Stimulated activated effector memory CD8-positive, alpha-beta T cell treated with anti-CD3 and anti-CD28 coated beads, Interleukin-12 subunit alpha, Interleukin-12 subunit beta, amount 100 ng/mL, for 72 hours (primary cell): ENCODE measurements around the gene SIRT6.
"Not testable (repeated sequence)": the region's sequence is repeated elsewhere in the genome, so short reads cannot be mapped to it uniquely, and the experiment has no call there.

Source experiments
- ATAC-seq: fragments of 150-1000 bp; cut with Tn5 transposase; 2 replicates; pipeline ENCODE4 v1.10.0; 2021
- DNase-seq, 2 donors: peaks; one replicate each; pipeline ENCODE4 v3.0.0; 2021 to 2022; ENCODE audit warnings: low spot score in 2 of 2
- H3K27ac Mint-ChIP-seq: one replicate; pipeline ENCODE4 v1.8.0; 2022; ENCODE audit warnings: mild to moderate bottlenecking, mixed read lengths
- H3K36me3 Mint-ChIP-seq: one replicate; pipeline ENCODE4 v1.8.0; 2022; ENCODE audit warnings: mild to moderate bottlenecking, mixed read lengths
- H3K4me1 Mint-ChIP-seq: one replicate; pipeline ENCODE4 v1.8.0; 2022; ENCODE audit warnings: mixed read lengths
- H3K4me3 Mint-ChIP-seq: one replicate; pipeline ENCODE4 v1.8.0; 2022; ENCODE audit warnings: mild to moderate bottlenecking, mixed read lengths
- H3K9me3 Mint-ChIP-seq: one replicate; pipeline ENCODE4 v1.8.0; 2022; ENCODE audit warnings: mixed read lengths

The SIRT6 gene

GRCh38 chr19:4182084-4182810 lies at the start of gene SIRT6, which contains the start of gene ANKRD24:
TSS of gene SIRT6 (minus strand) at chr19:4182563. CDS start at chr19:4182539, 24 bp downstream.
TSS of gene ANKRD24 (plus strand) at chr19:4182689. CDS start at chr19:4186426, 3,737 bp downstream.
- Mint-ChIP-seq H3K4me3 (peak within 1 kb of the TSS; percentile 98), H3K4me1 (peaks cover 52% of the 10 kb centered on the region), H3K9me3 (no peaks in the 10 kb centered on the region), H3K36me3 (peaks cover 48% of the 10 kb centered on the region), H3K27ac (peak within 1 kb of the TSS; percentile 98)
- DNase-seq: peak; percentile 90 to 97
- peak; percentile 90 for ATAC-seq

- H3K4me1 Mint-ChIP-seq, H3K36me3 Mint-ChIP-seq, H3K27ac Mint-ChIP-seq, H3K4me3 Mint-ChIP-seq, H3K9me3 Mint-ChIP-seq, DNase-seq, ATAC-seq: not testable (repeated sequence)
These were observed 49.8 kb upstream of the SIRT6 start for GRCh38 chr19:4232139-4232538.

- not testable (repeated sequence) for H3K36me3 Mint-ChIP-seq, H3K9me3 Mint-ChIP-seq, ATAC-seq, H3K27ac Mint-ChIP-seq, DNase-seq, H3K4me1 Mint-ChIP-seq, H3K4me3 Mint-ChIP-seq
These were observed 49.2 kb upstream of the SIRT6 start for GRCh38 chr19:4231521-4231920.

- DNase-seq, H3K4me1 Mint-ChIP-seq, H3K9me3 Mint-ChIP-seq, H3K27ac Mint-ChIP-seq, H3K36me3 Mint-ChIP-seq, H3K4me3 Mint-ChIP-seq, ATAC-seq: not testable (repeated sequence)
These were observed 47.9 kb upstream of the SIRT6 start for GRCh38 chr19:4230237-4230636.

GRCh38 chr19:4229179-4229931 lies 47.0 kb upstream of the SIRT6 start, which contains the start of gene EBI3:
TSS of gene EBI3 (plus strand) at chr19:4229523. CDS start at chr19:4229551, 28 bp downstream.
- DNase-seq: peak; percentile 47 to 89
- Mint-ChIP-seq H3K36me3 (peaks cover 8% of the 10 kb centered on the region), H3K4me1 (peaks cover 7% of the 10 kb centered on the region), H3K27ac (no peak within 1 kb of the TSS), H3K4me3 (no peak within 1 kb of the TSS), H3K9me3 (no peaks in the 10 kb centered on the region)
- peak; percentile 93 for ATAC-seq

- Mint-ChIP-seq H3K27ac (no peak overlapping the region), H3K36me3 (peaks cover 7% of the 10 kb centered on the region), H3K4me3 (no peak overlapping the region), H3K9me3 (no peaks in the 10 kb centered on the region), H3K4me1 (peaks cover 7% of the 10 kb centered on the region)
- no peak for DNase-seq
- ATAC-seq: no peak
These were observed 46.4 kb upstream of the SIRT6 start for GRCh38 chr19:4228765-4229178.

GRCh38 chr19:4227771-4228170 lies 45.4 kb upstream of the SIRT6 start:
- DNase-seq: no peak
- Mint-ChIP-seq H3K4me1 (no peaks in the 10 kb centered on the region), H3K36me3 (no peaks in the 10 kb centered on the region), H3K9me3 (no peaks in the 10 kb centered on the region), H3K4me3 (no peak overlapping the region), H3K27ac (no peak overlapping the region)
- ATAC-seq: no peak

- ATAC-seq (no peak), DNase-seq (no peak)
- no peaks in the 10 kb centered on the region for H3K4me1 Mint-ChIP-seq
- no peaks in the 10 kb centered on the region for H3K36me3 Mint-ChIP-seq
- no peaks in the 10 kb centered on the region for H3K9me3 Mint-ChIP-seq
- H3K27ac Mint-ChIP-seq: no peak overlapping the region
- no peak overlapping the region for H3K4me3 Mint-ChIP-seq
These were observed 43.5 kb upstream of the SIRT6 start for GRCh38 chr19:4225885-4226284.

GRCh38 chr19:4224470-4224869 lies 42.1 kb upstream of the SIRT6 start:
- Mint-ChIP-seq H3K36me3 (no peaks in the 10 kb centered on the region), H3K27ac (no peak overlapping the region), H3K4me3 (no peak overlapping the region), H3K4me1 (no peaks in the 10 kb centered on the region), H3K9me3 (no peaks in the 10 kb centered on the region)
- no peak for DNase-seq
- no peak for ATAC-seq

- no peaks in the 10 kb centered on the region for H3K36me3 Mint-ChIP-seq
- no peaks in the 10 kb centered on the region for H3K4me1 Mint-ChIP-seq
- no peaks in the 10 kb centered on the region for H3K9me3 Mint-ChIP-seq
- DNase-seq (no peak), ATAC-seq (no peak)
- no peak overlapping the region for H3K4me3 Mint-ChIP-seq
- H3K27ac Mint-ChIP-seq: no peak overlapping the region
These were observed 37.8 kb upstream of the SIRT6 start for GRCh38 chr19:4220188-4220587.

GRCh38 chr19:4218523-4218922 lies 36.2 kb upstream of the SIRT6 start:
- H3K36me3 Mint-ChIP-seq, H3K9me3 Mint-ChIP-seq, DNase-seq, H3K4me3 Mint-ChIP-seq, ATAC-seq: not testable (repeated sequence)
- peaks cover 10% of the 10 kb centered on the region for H3K4me1 Mint-ChIP-seq
- peak overlapping the region; percentile 48 for H3K27ac Mint-ChIP-seq

GRCh38 chr19:4217429-4218264 lies 35.3 kb upstream of the SIRT6 start:
- Mint-ChIP-seq H3K9me3 (no peaks in the 10 kb centered on the region), H3K4me1 (peaks cover 10% of the 10 kb centered on the region), H3K4me3 (no peak overlapping the region), H3K27ac (no peak overlapping the region), H3K36me3 (no peaks in the 10 kb centered on the region)
- ATAC-seq (no peak), DNase-seq (no peak)

- Mint-ChIP-seq H3K36me3 (no peaks in the 10 kb centered on the region), H3K4me1 (peaks cover 10% of the 10 kb centered on the region), H3K27ac (no peak overlapping the region), H3K4me3 (no peak overlapping the region), H3K9me3 (no peaks in the 10 kb centered on the region)
- no peak for ATAC-seq
- no peak for DNase-seq
These were observed 34.5 kb upstream of the SIRT6 start for GRCh38 chr19:4216846-4217245.

GRCh38 chr19:4215807-4216206 lies 33.4 kb upstream of the SIRT6 start:
- ATAC-seq (no peak), DNase-seq (no peak)
- H3K9me3 Mint-ChIP-seq: no peaks in the 10 kb centered on the region
- H3K36me3 Mint-ChIP-seq: no peaks in the 10 kb centered on the region
- peaks cover 10% of the 10 kb centered on the region for H3K4me1 Mint-ChIP-seq
- H3K27ac Mint-ChIP-seq: no peak overlapping the region
- H3K4me3 Mint-ChIP-seq: no peak overlapping the region

- Mint-ChIP-seq H3K9me3 (no peaks in the 10 kb centered on the region), H3K27ac (no peak overlapping the region), H3K36me3 (no peaks in the 10 kb centered on the region), H3K4me3 (no peak overlapping the region), H3K4me1 (peaks cover 10% of the 10 kb centered on the region)
- ATAC-seq (no peak), DNase-seq (no peak)
These were observed 30.8 kb upstream of the SIRT6 start for GRCh38 chr19:4213116-4213515.
